Measurements from ENCODE around the gene DUOX2.
"Not testable (repeated sequence)": the region's sequence is repeated elsewhere in the genome, so short reads cannot be mapped to it uniquely, and the experiment has no call there.

Gene DUOX2

DNA sequence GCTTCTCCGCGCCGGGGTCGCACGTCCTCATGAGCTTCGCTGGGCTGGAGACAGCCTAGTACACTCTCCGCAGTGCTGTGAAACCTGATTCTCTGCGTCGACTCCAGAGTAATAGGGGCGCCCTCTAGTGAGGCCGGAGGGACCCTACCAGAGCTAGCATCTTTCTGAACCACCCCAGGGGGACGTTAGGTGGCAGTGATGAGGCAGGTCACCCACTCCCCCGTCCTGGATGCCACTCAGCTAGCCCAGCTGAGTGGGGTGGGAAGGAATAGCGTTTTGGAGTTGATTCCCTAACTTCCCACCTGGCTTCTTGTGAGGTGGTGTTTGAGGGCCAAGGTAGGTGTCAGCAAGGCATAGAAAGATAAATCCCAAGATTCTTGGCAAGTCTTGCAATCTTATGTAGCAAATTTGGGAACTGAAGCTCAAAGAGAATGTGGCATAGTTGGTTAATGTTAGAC lies 4.2 kb upstream of the DUOX2 start:
- DNase-seq: peak; percentile 67

DNA sequence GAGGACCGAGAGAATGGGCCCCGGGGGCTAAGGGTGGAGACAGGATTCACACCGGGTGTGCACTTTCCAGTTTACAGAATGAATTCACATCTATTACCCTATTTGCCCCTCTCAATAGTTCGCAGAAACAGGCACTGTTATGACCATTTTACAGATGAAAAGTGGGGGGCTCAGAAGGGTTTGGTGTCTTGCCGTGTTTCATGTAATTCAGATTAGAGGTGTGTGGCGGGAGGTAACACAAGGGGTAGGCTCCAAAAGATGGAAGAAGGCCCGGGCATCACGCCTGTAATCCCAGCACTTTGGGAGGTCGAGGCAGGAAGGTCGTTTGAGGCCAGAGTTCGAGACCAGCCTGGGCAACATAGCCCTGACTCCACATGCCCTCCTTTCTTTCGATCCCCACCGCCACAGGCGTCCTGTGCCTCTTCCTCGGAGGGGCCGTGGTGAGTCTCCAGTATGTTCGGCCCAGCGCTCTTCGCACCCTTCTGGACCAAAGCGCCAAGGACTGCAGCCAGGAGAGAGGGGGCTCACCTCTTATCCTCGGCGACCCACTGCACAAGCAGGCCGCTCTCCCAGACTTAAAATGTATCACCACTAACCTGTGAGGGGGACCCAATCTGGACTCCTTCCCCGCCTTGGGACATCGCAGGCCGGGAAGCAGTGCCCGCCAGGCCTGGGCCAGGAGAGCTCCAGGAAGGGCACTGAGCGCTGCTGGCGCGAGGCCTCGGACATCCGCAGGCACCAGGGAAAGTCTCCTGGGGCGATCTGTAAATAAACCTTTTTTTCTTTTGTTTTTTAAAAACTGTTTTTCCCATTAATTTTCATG lies 3.5 kb upstream of the DUOX2 start:
- no peak for DNase-seq

DNA sequence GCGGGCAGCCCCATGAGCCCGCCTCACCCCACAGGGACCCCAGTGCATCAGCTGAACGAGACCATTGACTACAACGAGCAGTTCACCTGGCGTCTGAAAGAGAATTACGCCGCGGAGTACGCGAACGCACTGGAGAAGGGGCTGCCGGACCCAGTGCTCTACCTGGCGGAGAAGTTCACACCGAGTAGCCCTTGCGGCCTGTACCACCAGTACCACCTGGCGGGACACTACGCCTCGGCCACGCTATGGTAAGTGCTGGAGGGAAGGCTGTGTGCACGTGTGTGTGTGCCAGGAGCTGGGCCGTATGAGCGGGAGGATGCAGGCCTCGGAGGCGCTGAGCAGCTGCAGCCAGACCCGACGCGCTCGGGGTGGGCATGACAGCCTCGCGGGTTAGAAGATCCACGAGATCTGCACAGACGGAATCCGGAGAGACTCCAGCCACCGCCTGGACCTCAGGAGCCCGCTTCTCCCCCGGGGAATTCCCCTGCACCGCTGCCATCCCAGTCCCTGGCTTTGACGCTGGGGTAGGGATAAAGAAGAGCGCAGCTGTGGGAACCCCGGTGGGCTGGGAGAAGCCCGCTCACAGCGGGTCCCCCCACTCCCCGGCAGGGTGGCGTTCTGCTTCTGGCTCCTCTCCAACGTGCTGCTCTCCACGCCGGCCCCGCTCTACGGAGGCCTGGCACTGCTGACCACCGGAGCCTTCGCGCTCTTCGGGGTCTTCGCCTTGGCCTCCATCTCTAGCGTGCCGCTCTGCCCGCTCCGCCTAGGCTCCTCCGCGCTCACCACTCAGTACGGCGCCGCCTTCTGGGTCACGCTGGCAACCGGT lies 2.7 kb upstream of the DUOX2 start:
- no peak for DNase-seq

DNA sequence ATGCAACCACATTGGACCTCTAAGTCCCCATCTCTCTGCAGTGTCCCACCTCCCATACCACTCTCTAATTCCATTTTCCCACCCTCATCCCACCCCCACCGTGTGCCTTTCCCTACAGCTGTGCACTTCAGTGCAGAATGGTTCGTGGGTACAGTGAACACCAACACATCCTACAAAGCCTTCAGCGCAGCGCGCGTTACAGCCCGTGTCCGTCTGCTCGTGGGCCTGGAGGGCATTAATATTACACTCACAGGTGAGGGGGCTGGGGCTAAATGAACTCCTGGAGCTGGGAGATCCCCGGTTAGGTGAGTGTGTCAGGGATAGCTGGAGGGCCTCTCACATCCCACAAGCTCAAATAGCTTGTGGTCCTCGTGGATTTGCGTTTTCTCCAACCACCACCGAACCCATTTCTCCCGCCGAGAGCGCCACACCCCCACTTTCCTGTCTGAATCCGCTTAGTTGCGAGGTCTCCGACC lies 2.1 kb upstream of the DUOX2 start:
- no peak for DNase-seq

DNA sequence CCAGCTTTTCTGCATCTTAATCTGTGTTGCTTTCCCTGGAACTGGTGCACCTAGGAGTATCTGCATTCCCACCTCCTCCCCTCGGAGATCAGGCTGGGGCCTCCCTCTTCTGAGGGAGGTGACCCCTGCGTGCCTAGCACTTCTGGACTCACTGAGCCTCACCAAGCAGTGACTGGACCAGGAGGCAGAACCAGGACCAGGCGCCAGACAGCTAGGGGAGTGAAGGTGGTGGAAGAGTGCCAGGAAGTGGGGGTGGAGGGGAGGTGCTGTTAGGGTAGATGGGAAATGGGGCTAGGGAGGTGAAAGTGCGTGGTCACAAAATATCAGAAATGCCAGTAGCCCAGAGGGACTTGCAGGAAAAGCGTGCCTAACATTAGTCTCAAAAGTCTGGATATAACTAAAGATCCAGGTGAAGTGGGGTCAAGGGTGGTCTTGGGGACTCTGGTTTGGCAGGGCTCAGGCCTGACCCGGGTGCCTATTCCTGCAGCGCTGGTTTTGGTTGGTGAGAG lies 1.4 kb upstream of the DUOX2 start:
- DNase-seq: no peak

DNA sequence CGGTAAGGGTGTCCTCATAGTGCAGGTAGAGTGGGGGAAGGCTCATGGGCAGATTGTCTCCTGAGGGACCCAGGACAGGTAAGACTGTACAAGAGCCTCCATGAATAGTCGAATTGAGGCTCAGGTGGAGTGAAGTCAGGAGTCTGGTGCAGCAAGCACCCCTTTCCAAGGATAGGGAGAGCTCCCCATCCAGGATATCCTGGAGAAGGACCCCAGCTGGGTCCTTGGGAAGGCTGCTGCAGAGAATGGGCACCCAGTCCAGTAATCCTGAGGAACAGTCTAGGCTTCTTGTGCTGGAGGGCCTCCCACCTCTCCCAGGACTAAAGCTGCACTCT lies 746 bp upstream of the DUOX2 start:
- DNase-seq: no peak

DNA sequence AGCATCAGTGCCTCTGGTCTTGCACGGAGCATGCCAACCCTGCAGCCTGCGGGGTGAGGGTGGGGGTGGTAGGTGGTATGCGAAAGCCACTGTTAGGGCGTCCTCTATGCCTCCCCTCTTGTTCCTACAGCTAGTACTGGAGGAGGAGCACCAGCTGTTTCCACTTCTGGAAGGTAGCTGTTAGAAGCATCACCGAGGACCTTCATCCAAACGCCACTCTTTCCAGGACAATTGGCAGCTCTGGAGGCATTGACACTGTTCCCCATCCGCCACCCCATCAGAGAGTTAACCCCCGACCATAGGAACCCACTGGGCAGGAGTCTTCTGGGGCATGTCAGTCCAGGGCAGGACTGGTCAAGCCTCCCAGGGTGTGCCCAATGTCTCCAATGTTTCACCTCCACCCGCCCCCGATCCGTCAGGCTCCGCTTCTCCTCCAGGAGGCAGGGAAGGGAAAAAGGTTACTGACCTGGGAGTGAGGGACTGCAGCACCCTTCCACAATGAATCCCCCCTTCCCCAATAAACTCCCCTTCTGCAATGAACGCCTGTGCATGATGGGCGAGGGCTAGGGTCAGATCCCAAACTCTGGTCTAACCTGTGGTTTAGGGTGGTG lies 487 bp downstream of the DUOX2 start:
- no peak for DNase-seq

DNA sequence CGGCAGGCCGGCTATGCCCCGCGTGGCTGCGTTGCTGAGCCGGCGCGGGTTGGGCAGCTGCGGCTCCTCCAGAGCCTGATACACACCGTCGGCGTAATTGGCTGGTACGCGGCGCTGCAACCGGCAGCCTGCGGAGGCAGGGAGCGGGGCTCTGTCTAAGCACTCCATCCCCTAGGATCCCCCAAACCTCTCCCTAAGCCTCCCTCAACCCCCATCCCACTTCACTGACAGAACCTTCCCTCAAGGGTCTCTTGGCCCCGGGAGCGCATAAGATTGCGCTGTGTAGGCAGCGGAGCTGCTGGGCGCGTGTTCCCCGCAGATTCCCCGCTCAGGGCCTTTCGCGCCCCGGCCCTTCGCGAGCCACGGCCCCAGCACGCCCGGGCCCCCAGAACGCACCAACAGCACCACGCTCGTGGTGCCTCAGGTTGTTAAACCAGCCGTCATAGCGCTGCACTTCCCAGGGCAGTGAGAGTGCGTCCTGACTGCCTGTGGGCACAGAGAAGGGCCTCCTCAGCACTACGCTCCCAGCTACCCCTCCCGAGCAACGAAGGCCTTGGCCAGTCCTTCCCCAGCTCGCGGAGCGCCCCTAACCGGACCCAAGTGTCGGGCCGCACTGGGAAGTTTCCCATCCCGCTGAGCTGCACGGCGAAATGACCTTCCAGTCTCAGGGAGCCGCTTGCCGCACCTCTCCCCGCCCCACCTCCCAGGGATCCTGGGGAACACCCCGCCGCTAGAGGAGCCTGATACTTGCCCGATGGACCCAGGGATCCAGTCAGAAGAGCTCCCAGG lies 1.2 kb downstream of the DUOX2 start:
- no peak for DNase-seq

DNA sequence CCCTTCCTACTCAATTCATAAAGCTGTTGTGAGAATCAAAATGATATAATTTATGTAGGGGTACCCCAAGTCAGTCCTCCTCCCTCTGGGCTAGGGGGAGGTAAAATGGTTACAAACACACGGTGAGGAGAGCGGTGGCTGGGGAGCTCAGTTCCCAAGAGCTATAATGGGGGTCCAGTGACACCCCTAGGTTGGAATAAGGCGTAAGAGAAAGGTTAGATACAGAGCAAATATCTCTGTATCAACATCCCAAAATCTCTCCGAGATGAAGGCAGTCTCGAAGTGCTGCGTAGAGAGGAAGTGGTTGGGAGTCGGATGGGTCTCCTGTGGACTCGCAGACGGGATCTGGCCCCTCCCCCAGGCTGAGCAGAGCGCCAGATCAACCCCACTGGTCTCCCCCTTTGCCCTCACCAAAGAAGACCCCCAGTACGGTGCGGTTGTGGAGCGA lies 1.8 kb downstream of the DUOX2 start:
- DNase-seq: no peak

DNA sequence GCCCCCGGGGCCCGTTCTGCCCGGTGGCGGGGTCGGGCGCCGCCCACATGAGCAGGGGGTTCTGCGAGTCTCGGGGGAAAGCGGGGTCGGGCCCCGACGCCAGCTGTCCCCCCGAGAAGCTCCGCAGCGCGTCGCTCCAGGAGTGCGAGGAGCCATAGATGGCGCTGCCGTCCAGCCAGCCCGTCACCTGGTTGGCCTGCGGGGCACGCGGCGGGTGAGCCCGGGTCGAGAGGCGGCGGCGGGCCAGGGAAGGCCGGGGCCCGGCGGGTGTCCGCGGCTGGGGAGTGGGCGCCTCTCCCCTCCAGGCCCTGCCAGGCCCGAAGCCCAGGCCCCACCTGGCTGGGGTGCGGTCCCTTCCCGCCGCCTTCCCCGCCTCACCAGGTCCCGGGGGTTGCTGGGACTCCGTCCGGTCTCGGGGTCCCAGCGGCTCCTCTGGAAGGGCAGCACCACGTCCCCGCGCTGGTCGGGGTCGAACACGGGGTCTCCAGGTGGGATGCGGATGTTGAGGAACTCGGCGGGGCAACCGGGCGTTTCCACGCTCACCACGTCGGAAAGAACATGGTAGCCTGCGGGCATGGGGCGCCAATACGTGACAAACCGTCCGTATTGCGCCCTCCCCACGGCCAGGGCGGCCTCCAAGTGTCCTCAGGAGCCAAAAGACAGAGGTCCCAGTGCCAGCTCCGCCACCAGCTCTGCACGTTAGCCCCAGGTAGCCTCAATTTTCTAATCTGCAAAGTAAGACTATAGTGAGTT lies 2.4 kb downstream of the DUOX2 start:
- DNase-seq: no peak

DNA sequence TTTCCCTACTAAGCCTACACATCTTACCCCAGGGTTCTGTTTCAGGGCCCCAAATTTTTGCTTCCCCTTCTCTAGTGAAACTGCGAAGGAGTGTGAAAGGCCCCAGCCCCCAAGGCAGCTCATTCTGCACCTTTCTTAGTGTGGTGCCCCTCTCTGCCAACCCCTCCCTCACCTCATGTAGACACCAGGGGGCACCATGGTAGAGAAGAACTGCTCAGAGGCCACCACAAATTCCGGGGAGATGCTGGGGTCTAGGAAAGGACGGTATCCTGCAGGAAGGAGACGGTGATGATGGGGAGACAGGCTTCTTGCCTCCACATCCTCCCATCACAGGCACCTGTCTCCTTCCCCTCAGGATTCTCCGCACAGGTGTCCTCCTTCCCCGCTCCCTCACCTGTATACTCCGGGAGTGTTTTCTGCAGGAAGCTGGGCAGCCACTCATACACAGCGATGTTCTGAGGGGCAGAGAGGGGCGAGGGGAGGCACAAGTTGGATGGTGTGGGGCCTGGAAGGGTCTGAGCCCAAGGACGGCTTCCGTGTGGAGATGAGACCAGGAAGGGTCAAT lies 3.6 kb downstream of the DUOX2 start:
- DNase-seq: no peak

DNA sequence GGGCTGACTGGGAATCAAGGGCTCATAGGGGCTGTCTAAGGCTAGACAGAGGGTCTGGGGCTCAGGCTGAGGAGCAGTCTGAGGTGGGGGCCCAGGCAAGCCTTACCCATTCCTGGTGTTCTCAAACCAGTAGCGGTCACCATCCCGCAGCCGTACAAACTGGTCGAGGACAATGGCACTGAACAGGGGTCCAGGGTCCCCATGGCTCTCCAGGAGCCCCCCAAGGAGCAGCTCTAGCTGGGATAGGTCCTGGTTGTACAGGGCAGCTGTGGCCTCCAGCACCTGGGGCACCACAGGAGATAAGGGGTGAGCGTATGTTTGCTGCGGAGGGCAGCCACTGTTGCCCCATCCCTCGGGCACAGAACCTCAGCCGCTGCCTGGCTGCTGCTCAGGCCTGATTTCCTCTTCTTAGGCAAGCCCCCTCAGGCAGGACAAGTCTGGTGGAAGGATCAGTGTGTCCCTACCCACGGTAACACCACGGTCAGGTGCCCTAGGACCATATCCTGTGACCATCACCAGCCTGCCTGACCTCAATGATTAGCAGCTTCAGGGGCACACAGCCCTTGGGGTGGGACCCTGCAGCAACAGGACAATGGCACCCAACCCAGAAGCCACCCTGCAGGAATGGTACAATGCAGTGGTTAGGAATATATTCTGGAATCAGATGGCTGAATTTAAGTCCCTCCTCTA lies 5.9 kb downstream of the DUOX2 start:
- DNase-seq: no peak

DNA sequence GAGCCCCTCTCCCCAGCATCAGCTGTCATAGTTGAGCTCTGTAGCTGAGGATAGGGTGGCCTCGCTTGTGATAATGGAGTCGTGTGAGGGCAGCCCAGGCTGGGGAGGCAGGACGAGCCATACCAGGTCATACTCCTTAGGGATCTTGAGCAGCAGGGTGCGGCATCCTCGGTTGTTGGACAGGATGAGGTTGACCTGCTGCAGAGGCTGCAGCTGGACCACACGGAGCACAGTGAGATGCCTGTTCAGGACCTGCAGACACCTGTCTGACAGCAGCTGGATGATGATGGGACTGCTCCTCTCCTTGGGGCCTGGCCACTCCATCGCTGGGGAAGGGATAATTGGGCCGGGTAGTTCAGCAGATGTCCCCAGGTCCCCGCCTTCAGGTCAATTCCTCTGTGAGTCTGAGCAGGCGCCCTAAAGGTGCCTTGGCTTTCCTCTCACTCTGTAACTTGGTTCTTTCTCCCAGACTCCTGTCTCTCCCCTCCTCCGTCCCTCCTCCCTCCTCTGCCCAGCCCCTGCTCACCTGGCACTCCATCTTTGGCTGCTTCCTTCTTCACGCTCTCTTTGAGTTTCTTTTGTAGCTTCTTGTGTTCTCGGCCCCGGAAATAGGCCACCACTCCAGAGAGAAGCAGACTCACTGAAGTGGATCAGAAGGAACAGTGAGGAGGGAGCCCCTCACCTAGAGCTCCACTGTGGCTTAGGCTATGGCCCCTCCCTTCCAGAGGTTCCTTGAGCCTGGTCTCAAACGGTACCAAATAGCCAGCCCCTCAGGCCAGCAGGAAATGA lies 7.8 kb downstream of the DUOX2 start:
- no peak for DNase-seq

DNA sequence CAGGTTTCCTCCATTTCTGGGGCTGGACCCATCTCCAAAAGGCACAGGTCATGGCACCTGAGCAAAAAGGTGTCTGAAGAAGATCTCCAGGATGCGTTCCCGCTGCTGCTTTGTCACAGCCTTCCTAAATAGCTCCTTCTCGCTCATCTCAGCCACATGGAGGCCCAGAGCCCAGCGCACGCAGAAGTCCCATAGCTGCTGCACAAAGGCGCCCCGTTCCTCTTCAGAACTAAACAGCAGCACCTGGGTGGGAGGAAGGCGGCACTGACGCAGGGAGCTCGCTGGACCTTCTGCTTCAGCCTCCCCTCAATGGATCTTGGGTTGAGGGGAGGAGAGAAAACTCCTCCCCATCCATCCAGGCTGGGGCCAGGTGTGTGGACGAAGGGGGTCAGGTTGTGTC lies 8.4 kb downstream of the DUOX2 start:
- no peak for DNase-seq

DNA sequence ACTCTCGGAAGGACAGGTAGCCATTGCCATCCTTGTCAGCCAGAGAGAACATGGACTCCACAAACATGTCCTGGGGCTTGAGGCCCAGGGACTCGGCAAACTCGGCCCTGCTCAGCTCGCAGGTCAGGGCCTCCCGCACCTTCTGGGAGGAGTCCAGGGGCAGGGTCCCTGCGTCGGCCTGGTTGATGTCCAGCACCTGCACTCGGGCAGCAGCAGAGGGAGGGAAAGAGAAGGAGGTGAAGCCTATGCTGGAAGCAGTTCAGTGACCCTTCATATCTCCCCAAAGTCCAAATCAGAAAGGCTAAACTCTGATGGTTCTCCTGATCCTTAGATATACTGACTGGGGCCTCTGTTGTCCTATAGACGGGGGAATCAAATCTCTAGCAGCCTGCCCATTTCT lies 9.8 kb downstream of the DUOX2 start:
- DNase-seq: not testable (repeated sequence)

DNA sequence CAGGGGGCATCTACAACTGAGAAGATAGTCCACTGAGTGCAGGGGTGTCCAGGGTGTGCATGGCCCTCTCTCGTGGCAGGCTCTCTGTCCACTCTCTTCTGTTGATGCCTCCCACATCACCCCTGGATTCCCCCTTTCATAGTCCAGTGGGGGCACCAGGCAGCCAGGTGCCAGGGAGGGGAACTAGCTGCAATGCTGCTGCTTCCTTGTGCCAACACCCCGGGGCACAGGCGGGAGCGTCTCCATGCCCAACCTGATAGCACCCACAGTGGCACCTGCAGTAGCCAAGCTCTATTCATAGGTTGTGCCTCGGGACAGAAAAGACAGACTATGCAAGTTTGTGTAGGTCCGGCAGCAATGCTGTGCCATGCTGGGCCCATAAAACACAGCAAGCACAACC lies 11.7 kb downstream of the DUOX2 start:
- no peak for DNase-seq

DNA sequence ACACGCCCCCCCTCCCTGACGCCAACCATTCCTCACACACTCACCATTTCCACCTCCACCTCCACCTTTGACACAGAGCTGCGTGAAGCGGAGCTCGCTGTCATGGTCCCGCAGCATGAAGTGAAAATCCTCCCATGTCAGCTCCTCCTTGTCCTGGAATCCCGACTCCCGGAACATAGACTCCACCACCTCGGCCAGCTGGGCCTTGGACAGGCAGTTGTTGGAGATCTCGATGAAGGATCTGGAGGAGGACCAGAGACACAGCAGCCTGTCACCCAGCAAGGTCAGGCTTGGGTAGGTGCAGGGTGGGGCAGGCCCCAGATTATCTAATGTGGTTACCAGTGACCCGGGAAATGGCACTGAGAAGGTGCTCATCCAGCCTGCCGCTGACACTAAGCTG lies 12.2 kb downstream of the DUOX2 start:
- no peak for DNase-seq

DNA sequence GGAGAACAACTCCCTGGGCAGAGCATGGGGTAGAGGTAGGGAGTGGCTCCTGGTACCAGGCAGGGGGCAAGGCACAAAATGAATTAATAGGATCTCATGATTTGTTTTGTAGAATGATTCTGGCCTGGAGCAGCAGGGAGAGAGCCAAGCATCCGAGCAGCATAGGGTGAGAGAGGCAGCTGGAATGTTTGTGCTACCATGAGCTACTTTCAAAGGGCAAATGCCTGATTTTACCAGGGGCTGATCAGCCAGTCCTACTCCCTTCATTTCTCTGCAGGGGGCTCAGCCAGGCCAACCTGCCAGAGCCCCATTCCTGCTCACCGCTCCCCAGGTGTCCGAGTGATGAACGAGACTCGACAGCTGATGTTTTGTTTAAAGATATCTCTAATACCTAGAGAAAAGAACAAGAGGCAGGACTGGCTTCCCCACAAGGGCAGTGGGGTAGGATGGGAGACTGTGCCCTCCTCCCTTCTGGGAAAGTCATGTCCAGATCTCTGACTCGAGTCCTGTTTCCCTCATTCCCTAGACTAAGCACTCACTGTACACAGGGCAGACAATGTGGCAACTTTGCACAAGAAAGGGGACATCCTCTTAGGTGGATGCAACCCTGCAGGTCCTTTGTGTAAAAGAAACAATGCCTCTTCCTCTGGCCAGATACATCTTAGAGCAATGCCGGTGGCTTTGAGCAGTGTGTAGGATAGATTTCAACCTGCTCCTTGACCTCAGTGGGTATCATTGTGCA lies 12.9 kb downstream of the DUOX2 start:
- no peak for DNase-seq

DNA sequence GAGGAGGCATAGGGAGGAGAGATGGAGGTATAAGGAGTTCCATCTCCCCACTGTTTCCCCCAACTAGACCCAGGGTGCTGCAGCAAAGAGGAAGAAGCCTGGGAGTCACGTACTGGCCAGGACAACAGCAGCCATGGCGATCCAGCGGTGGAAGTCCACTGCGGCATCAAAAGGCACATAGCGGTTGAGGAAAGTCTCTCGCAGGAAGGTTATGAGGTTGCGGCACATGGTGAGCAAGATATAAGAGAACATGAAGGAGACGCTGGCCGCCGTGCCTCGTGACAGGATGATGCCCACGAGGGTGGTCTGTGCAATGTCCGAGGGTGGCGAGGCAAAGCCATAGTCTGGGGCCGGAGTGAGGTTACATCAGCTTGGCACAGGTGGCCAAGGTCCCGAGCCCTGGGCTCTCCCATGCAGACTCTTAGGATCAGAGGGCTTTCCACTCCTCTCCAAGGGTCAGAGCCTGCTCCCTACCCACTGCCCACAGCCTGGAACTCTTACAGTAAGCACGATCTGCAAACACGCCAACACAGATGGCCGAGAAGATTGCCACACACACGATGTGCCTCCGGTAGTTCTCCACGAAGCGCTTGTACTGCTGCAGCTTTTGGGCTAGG lies 14.3 kb downstream of the DUOX2 start:
- no peak for DNase-seq
